ENCODE results near the gene FLNB.
"Not testable (repeated sequence)": the region's sequence is repeated elsewhere in the genome, so short reads cannot be mapped to it uniquely, and the experiment has no call there.

- not testable (repeated sequence) for TF ChIP-seq CSDC2 (CRISPR knock-in tag; IDR thresholded peaks at IDR 0.05); POU6F1 (CRISPR knock-in tag; IDR thresholded peaks at IDR 0.05; ENCODE audit: borderline replicate concordance, low read depth); ZFP30 (CRISPR knock-in tag; IDR thresholded peaks at IDR 0.05); CREB5 (CRISPR knock-in tag; IDR thresholded peaks at IDR 0.05; ENCODE audit: low read depth)
Measured at GRCh38 chr3:58051658-58052261, 43.5 kb downstream of the FLNB start.

Measured in SK-N-SH treated with all-trans-retinoic acid at 6 μM for 48 hours (cell line).